Activated CD4-positive, alpha-beta memory T cell treated with anti-CD3 and anti-CD28 coated beads, Interleukin-2, amount 10 ng/mL, durations not matched to agents 7 days and 5 days (primary cell): ENCODE data around the gene EMP3. TPM values are rescaled to one million over a fixed set of nuclear protein-coding genes. Genes with fewer than 3 reads are reported as not detected.
"Not testable (repeated sequence)": the region's sequence is repeated elsewhere in the genome, so short reads cannot be mapped to it uniquely, and the experiment has no call there.

Source experiments
- CTCF ChIA-PET: fragments of 350-600 bp; sonication (Branson Sonifier 250); formaldehyde crosslinking; loops from one replicate; lab custom pipeline; 2021; ENCODE audit warnings: antibody characterized with exemption, inconsistent platforms; lab: Charles Lee
- POLR2A ChIA-PET: fragments of 350-600 bp; sonication (Branson Sonifier 250); formaldehyde crosslinking; loops from one replicate; lab custom pipeline; 2021; ENCODE audit warnings: antibody characterized with exemption; lab: Charles Lee
- DNase-seq: peaks from one replicate; pipeline ENCODE4 v3.0.0-alpha.2; 2020
- H3K27ac Mint-ChIP-seq: one replicate; pipeline ENCODE4 v1.8.0; 2021; ENCODE audit warnings: mild to moderate bottlenecking, mixed read lengths
- H3K27me3 Mint-ChIP-seq: one replicate; pipeline ENCODE4 v1.8.0; 2021; ENCODE audit warnings: mixed read lengths
- H3K36me3 Mint-ChIP-seq: one replicate; pipeline ENCODE4 v1.8.0; 2021; ENCODE audit warnings: low read depth, mixed read lengths
- H3K4me1 Mint-ChIP-seq: one replicate; pipeline ENCODE4 v1.8.0; 2021; ENCODE audit warnings: mixed read lengths
- H3K4me3 Mint-ChIP-seq: one replicate; pipeline ENCODE4 v1.8.0; 2021; ENCODE audit warnings: mild to moderate bottlenecking, mixed read lengths
- H3K9me3 Mint-ChIP-seq: one replicate; pipeline ENCODE4 v1.8.0; 2021; ENCODE audit warnings: mixed read lengths
- total RNA-seq, 2 experiments: library from RNA; stranded (reverse); gene quantifications; one replicate each; pipeline ENCODE4 v1.2.3, GENCODE V29; 2021

EMP3 gene
- 100 to 1,000 TPM; 418 to 447 TPM for total RNA-seq

- H3K36me3 Mint-ChIP-seq: peaks cover 55% of the 10 kb centered on the region
- DNase-seq: peak; percentile 91
- H3K4me3 Mint-ChIP-seq: peak within 1 kb of the TSS; percentile 91
- H3K27me3 Mint-ChIP-seq: no peaks in the 10 kb centered on the region
- H3K4me1 Mint-ChIP-seq: peaks cover 79% of the 10 kb centered on the region
- peaks cover 3% of the 10 kb centered on the region for H3K9me3 Mint-ChIP-seq
- ChIA-PET CTCF (interaction anchor here (1.3 to 10.0 kb wide), 3 partner anchors 8 to 66 kb away, joined by 3 to 342 read pairs (median 7); partner anchors contain the start of gene KDELR1), POLR2A (interaction anchor here (0.7 to 8.5 kb wide), 9 partner anchors 7 to 1051 kb away, joined by 3 to 265 read pairs (median 4); partner anchors contain the start of genes CARD8, INAFM1, PLA2G4C and SYNGR4)
- peak within 1 kb of the TSS; percentile 92 for H3K27ac Mint-ChIP-seq
Observed at GRCh38 chr19:48325265-48325910, at the start of gene EMP3. Gene EMP3, plus strand, starts transcription at chr19:48325552. Its CDS starts 1,293 bp downstream, at chr19:48326845.

GRCh38 chr19:48279747-48280146 lies 45.6 kb upstream of the EMP3 start:
- Mint-ChIP-seq H3K9me3 (peaks cover 7% of the 10 kb centered on the region), H3K4me3 (no peak overlapping the region), H3K27me3 (peaks cover 2% of the 10 kb centered on the region), H3K4me1 (no peaks in the 10 kb centered on the region), H3K27ac (no peak overlapping the region), H3K36me3 (peaks cover 3% of the 10 kb centered on the region)
- POLR2A ChIA-PET: no interaction called here
- DNase-seq: no peak
- CTCF ChIA-PET: no interaction called here

- ChIA-PET CTCF (no interaction called here), POLR2A (no interaction called here)
- Mint-ChIP-seq H3K9me3 (peaks cover 11% of the 10 kb centered on the region), H3K4me1 (no peaks in the 10 kb centered on the region), H3K27ac (no peak overlapping the region), H3K36me3 (peaks cover 10% of the 10 kb centered on the region), H3K27me3 (peaks cover 10% of the 10 kb centered on the region), H3K4me3 (no peak overlapping the region)
- no peak for DNase-seq
Observed at GRCh38 chr19:48283908-48284307, 41.4 kb upstream of the EMP3 start.

- Mint-ChIP-seq H3K27ac (no peak overlapping the region), H3K4me3 (no peak overlapping the region), H3K27me3 (peaks cover 12% of the 10 kb centered on the region), H3K36me3 (peaks cover 10% of the 10 kb centered on the region), H3K9me3 (peaks cover 11% of the 10 kb centered on the region), H3K4me1 (no peaks in the 10 kb centered on the region)
- DNase-seq: no peak
- ChIA-PET POLR2A (no interaction called here), CTCF (no interaction called here)
Observed at GRCh38 chr19:48284896-48285295, 40.5 kb upstream of the EMP3 start.

GRCh38 chr19:48287748-48288147 lies 37.6 kb upstream of the EMP3 start:
- ChIA-PET CTCF (interaction anchor here (0.7 kb wide), 2 partner anchors 23 to 248 kb away, joined by 3 read pairs; no protein-coding TSS in a partner anchor), POLR2A (no interaction called here)
- H3K27me3 Mint-ChIP-seq: peaks cover 12% of the 10 kb centered on the region
- no peak overlapping the region for H3K4me3 Mint-ChIP-seq
- no peak overlapping the region for H3K27ac Mint-ChIP-seq
- H3K4me1 Mint-ChIP-seq: peaks cover 6% of the 10 kb centered on the region
- H3K9me3 Mint-ChIP-seq: peaks cover 11% of the 10 kb centered on the region
- peaks cover 10% of the 10 kb centered on the region for H3K36me3 Mint-ChIP-seq
- no peak for DNase-seq

GRCh38 chr19:48290401-48290770 lies 35.0 kb upstream of the EMP3 start:
- Mint-ChIP-seq H3K9me3 (peaks cover 4% of the 10 kb centered on the region), H3K4me3 (no peak overlapping the region), H3K36me3 (peaks cover 4% of the 10 kb centered on the region), H3K27me3 (peaks cover 8% of the 10 kb centered on the region), H3K27ac (no peak overlapping the region), H3K4me1 (peaks cover 6% of the 10 kb centered on the region)
- CTCF ChIA-PET: interaction anchor here (1.1 to 2.3 kb wide), 7 partner anchors 12 to 30 kb away, joined by 3 to 13 read pairs (median 5); no protein-coding TSS in a partner anchor
- DNase-seq: no peak
- POLR2A ChIA-PET: interaction anchor here (1.2 kb wide), 1 partner anchor 43 kb away, joined by 3 read pairs; no protein-coding TSS in a partner anchor

- peaks cover 6% of the 10 kb centered on the region for H3K4me1 Mint-ChIP-seq
Observed at GRCh38 chr19:48290771-48291488, 34.4 kb upstream of the EMP3 start.

GRCh38 chr19:48291489-48291815 lies 33.9 kb upstream of the EMP3 start:
- H3K4me3 Mint-ChIP-seq: peak overlapping the region; percentile 60
- CTCF ChIA-PET: interaction anchor here (0.7 to 2.3 kb wide), 9 partner anchors 13 to 889 kb away, joined by 3 to 13 read pairs (median 4); no protein-coding TSS in a partner anchor
- POLR2A ChIA-PET, H3K36me3 Mint-ChIP-seq, H3K9me3 Mint-ChIP-seq, H3K4me1 Mint-ChIP-seq, H3K27me3 Mint-ChIP-seq, DNase-seq, H3K27ac Mint-ChIP-seq: not testable (repeated sequence)

More at GRCh38 chr19:48290771-48291488, 34.4 kb upstream of the EMP3 start:
- peaks cover 4% of the 10 kb centered on the region for H3K36me3 Mint-ChIP-seq
- CTCF ChIA-PET: interaction anchor here (1.1 to 2.3 kb wide), 7 partner anchors 13 to 30 kb away, joined by 3 to 13 read pairs (median 5); no protein-coding TSS in a partner anchor
- POLR2A ChIA-PET: no interaction called here
- peak; percentile 59 for DNase-seq
- H3K9me3 Mint-ChIP-seq: peaks cover 4% of the 10 kb centered on the region
- peaks cover 8% of the 10 kb centered on the region for H3K27me3 Mint-ChIP-seq
- H3K4me3 Mint-ChIP-seq: peak overlapping the region; percentile 60
- no peak overlapping the region for H3K27ac Mint-ChIP-seq

GRCh38 chr19:48292798-48293197 lies 32.6 kb upstream of the EMP3 start:
- H3K9me3 Mint-ChIP-seq: no peaks in the 10 kb centered on the region

GRCh38 chr19:48295458-48295857 lies 29.9 kb upstream of the EMP3 start:
- CTCF ChIA-PET: no interaction called here

More at GRCh38 chr19:48292798-48293197, 32.6 kb upstream of the EMP3 start:
- no peaks in the 10 kb centered on the region for H3K36me3 Mint-ChIP-seq
- ChIA-PET CTCF (interaction anchor here (0.7 kb wide), 1 partner anchor 535 kb away, joined by 3 read pairs; no protein-coding TSS in a partner anchor), POLR2A (interaction anchor here (1.1 kb wide), 1 partner anchor 41 kb away, joined by 3 read pairs; no protein-coding TSS in a partner anchor)
- H3K27me3 Mint-ChIP-seq: peaks cover 5% of the 10 kb centered on the region
- H3K4me1 Mint-ChIP-seq: peaks cover 6% of the 10 kb centered on the region
- H3K27ac Mint-ChIP-seq: no peak overlapping the region
- no peak for DNase-seq
- no peak overlapping the region for H3K4me3 Mint-ChIP-seq

GRCh38 chr19:48296963-48297734 lies 28.2 kb upstream of the EMP3 start:
- ChIA-PET CTCF (no interaction called here), POLR2A (no interaction called here)
- no peaks in the 10 kb centered on the region for H3K36me3 Mint-ChIP-seq
- H3K4me1 Mint-ChIP-seq: no peaks in the 10 kb centered on the region
- DNase-seq: no peak
- H3K27me3 Mint-ChIP-seq: peaks cover 2% of the 10 kb centered on the region
- H3K4me3 Mint-ChIP-seq: no peak overlapping the region
- no peak overlapping the region for H3K27ac Mint-ChIP-seq
- H3K9me3 Mint-ChIP-seq: no peaks in the 10 kb centered on the region

More at GRCh38 chr19:48295458-48295857, 29.9 kb upstream of the EMP3 start:
- Mint-ChIP-seq H3K27me3 (peaks cover under 1% of the 10 kb centered on the region), H3K4me3 (no peak overlapping the region), H3K4me1 (peaks cover 6% of the 10 kb centered on the region), H3K9me3 (no peaks in the 10 kb centered on the region), H3K27ac (no peak overlapping the region), H3K36me3 (no peaks in the 10 kb centered on the region)
- POLR2A ChIA-PET: no interaction called here
- no peak for DNase-seq

- Mint-ChIP-seq H3K27me3 (peaks cover 2% of the 10 kb centered on the region), H3K4me1 (no peaks in the 10 kb centered on the region), H3K4me3 (no peak overlapping the region), H3K36me3 (no peaks in the 10 kb centered on the region), H3K9me3 (no peaks in the 10 kb centered on the region), H3K27ac (no peak overlapping the region)
- no peak for DNase-seq
- ChIA-PET POLR2A (no interaction called here), CTCF (no interaction called here)
Observed at GRCh38 chr19:48297975-48298374, 27.4 kb upstream of the EMP3 start.
